Thoracic aorta (tissue), 2 donors: ENCODE data around the gene GIPC2. TPM values are rescaled to one million over a fixed set of nuclear protein-coding genes. Genes with fewer than 3 reads are reported as not detected.
"Not testable (repeated sequence)": the region's sequence is repeated elsewhere in the genome, so short reads cannot be mapped to it uniquely, and the experiment has no call there.

Source experiments
- ATAC-seq: fragments of 150-250 bp; one replicate; pipeline ENCODE4 v1.8.0; 2017; ENCODE audit warnings: low read depth; ENCODE audit not compliant: insufficient number of reproducible peaks, low FRiP score
- DNase-seq: peaks from one replicate; pipeline ENCODE4 v3.0.0-alpha.2; 2020; ENCODE audit warnings: low spot score
- H3K27ac ChIP-seq, 2 donors: fragments of 200-600 bp; sonication (generic); 1 replicate in 1 of 2; 2 replicates in 1 of 2; pipeline ENCODE4 v1.5.1; 2016; ENCODE audit warnings: mild to moderate bottlenecking in 2 of 2, moderate library complexity in 2 of 2
- H3K27me3 ChIP-seq: fragments of 200-600 bp; sonication (generic); replicated peaks from 2 replicates; pipeline ENCODE4 v1.6.0; 2016; ENCODE audit warnings: mild to moderate bottlenecking; ENCODE audit not compliant: insufficient read depth
- H3K36me3 ChIP-seq: fragments of 200-600 bp; sonication (generic); one replicate; pipeline ENCODE4 v1.5.1; 2016
- H3K4me1 ChIP-seq, 2 donors: fragments of 200-600 bp; sonication (generic); 1 replicate in 1 of 2; 2 replicates in 1 of 2; pipeline versions ENCODE4 v1.5.1 to v1.6.0; 2016; ENCODE audit warnings: low read depth in 2 of 2, mild to moderate bottlenecking in 1 of 2; ENCODE audit not compliant: control insufficient read depth in 1 of 2
- H3K4me3 ChIP-seq: fragments of 200-600 bp; sonication (generic); 2 replicates; pipeline ENCODE4 v1.5.1; 2016; ENCODE audit warnings: mild to moderate bottlenecking
- H3K9me3 ChIP-seq: fragments of 200-600 bp; sonication (generic); 2 replicates; pipeline ENCODE4 v1.5.1; 2016
- CTCF ChIP-seq: fragments of 200-600 bp; sonication (generic); IDR thresholded peaks from one replicate; pipeline ENCODE4 v1.5.1; 2019; ENCODE audit warnings: antibody characterized with exemption
- total RNA-seq, 2 donors: library from RNA; depleted of rRNA; stranded (reverse); fragments of >200 nt; gene quantifications; one replicate each; pipeline versions ENCODE4 v1.1.0 to v1.2.3, GENCODE V29; 2016

Gene GIPC2
- total RNA-seq, 2 donors from 2014 or later, result 1.6 to 3.2 TPM

DNA sequence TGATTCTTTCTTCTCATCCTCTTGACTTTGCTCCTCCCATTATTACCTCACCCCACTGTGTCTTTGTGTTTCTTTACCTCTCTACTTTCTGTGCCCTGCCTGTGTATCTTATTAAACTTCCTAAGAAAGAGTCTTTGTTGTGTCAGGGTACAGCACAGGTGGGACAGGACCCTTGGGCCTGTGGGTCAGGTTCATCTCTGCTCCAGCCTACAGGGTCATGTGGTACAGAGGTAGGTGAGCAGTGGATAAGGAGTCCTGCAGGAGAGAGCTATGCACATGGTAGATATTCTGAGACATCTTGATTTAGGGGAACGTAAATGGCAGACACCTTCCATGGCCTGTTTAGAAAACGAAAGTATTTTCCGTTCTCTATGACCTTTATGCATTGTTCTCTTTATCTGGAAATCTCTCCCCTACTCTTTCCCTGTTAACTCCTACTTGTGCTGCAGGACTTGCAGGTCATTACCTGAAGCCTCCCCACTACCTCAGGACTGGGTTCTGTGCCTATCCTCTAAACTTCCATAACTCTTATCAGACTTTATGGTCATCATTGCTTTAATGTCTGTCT, 9.9 kb downstream of the GIPC2 start:
- no peak overlapping the region for H3K27ac ChIP-seq
- ATAC-seq, result no peak
- H3K4me3 ChIP-seq, result no peak overlapping the region
- H3K27me3 ChIP-seq, result no peaks in the 10 kb centered on the region
- DNase-seq, result no peak
- no peaks in the 10 kb centered on the region for H3K9me3 ChIP-seq
- no peaks in the 10 kb centered on the region for H3K36me3 ChIP-seq
- no peak for TF ChIP-seq CTCF
- peaks cover 0 to 18% of the 10 kb centered on the region in 2 donors for H3K4me1 ChIP-seq

DNA sequence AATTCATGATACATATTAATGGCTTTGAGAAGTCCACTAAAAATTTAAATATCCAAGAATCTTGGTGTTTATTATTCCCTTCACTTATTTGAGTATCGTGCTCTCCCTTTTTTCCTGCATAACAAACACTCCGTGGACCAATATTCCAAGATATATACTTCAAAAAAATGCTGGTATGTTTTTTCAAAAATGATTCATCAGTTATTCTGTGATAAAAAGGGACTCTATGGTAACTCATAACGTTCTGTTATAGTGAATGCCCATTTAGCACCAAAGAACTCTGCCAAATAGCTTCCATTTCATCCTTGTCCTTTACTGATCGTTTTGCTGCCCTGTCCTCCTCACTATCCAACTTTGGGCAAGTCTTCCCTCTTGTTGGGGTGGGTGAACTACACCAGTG, 12.9 kb downstream of the GIPC2 start:
- Histone ChIP-seq H3K4me3 (no peak overlapping the region), H3K27ac (peak overlapping the region; percentile 59 to 67), H3K9me3 (no peaks in the 10 kb centered on the region), H3K4me1 (peaks cover 0 to 24% of the 10 kb centered on the region in 2 donors), H3K36me3 (no peaks in the 10 kb centered on the region), H3K27me3 (no peaks in the 10 kb centered on the region)
- DNase-seq (no peak), ATAC-seq (no peak)
- no peak for TF ChIP-seq CTCF

DNA sequence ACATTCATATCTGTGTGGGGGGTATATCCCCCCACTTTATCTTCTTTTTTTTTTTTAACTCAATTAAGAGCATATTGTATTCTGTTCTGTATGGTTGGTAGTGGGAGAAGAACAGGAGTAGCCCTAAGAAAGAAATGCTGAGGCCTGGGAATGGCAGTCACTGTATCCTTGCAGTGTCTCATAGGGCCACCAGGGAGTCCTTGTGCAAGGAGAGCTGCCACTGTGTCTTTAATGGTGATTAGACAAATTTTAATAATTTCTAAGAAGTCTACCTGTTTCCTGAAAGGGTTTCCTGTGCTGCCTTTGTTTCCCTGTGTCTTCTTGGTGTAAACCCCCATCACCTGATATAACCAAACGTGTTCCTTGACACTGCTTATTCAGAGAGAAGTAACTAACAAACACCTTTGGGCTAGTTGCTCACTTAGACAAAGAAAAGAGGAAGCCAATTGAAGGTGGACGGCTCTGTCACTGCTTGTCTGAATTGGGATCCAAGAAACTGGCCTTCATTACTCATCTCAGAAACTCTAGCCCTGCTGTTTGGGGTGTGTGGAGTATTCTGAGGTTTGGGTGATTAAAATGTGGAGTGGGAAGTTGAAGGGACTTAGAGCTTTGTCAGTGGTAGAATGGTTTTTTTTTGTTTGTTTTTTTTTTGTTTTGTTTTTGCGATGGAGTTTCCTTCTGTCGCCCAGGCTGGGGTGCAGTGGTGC, 15.2 kb downstream of the GIPC2 start:
- Histone ChIP-seq H3K9me3 (no peaks in the 10 kb centered on the region), H3K27ac (no peak overlapping the region), H3K4me3 (no peak overlapping the region), H3K4me1 (peaks cover 0 to 24% of the 10 kb centered on the region in 2 donors), H3K36me3 (no peaks in the 10 kb centered on the region), H3K27me3 (no peaks in the 10 kb centered on the region)
- DNase-seq, result no peak
- ATAC-seq, result no peak
- TF ChIP-seq CTCF, result no peak

GRCh38 chr1:78061825-78062523, 16.2 kb downstream of the GIPC2 start:
- H3K4me1 ChIP-seq, result peaks cover 0 to 24% of the 10 kb centered on the region in 2 donors
- H3K36me3 ChIP-seq, result no peaks in the 10 kb centered on the region
- no peak overlapping the region for H3K27ac ChIP-seq
- no peak for ATAC-seq
- no peak for DNase-seq
- no peak for TF ChIP-seq CTCF
- no peaks in the 10 kb centered on the region for H3K9me3 ChIP-seq
- no peaks in the 10 kb centered on the region for H3K27me3 ChIP-seq
- no peak overlapping the region for H3K4me3 ChIP-seq

DNA sequence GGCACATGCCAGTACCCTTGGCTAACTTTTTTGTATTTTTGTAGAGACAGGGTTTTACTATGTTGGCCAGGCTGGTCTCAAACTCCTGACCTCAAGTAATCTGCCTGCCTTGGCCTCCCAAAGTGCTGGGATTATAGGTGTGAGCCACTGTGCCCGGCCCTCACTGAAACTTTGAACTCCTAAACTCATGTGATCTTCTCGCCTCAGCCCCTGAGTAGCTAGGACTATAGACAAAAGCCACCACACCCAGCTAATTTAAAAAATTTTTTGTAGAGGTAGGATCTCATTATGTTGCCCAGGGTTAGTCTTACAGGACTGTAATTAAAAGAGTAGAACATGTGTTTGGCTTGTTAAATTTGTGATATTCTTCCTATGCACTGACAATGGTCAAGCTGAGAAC, 19.1 kb downstream of the GIPC2 start:
- H3K4me1 ChIP-seq, result peaks cover 4 to 12% of the 10 kb centered on the region in 2 donors
- H3K36me3 ChIP-seq, DNase-seq, H3K27ac ChIP-seq, H3K9me3 ChIP-seq, H3K4me3 ChIP-seq, ATAC-seq, H3K27me3 ChIP-seq: not testable (repeated sequence)
